ENCODE data around the gene LKAAEAR1.

Gene LKAAEAR1

DNA sequence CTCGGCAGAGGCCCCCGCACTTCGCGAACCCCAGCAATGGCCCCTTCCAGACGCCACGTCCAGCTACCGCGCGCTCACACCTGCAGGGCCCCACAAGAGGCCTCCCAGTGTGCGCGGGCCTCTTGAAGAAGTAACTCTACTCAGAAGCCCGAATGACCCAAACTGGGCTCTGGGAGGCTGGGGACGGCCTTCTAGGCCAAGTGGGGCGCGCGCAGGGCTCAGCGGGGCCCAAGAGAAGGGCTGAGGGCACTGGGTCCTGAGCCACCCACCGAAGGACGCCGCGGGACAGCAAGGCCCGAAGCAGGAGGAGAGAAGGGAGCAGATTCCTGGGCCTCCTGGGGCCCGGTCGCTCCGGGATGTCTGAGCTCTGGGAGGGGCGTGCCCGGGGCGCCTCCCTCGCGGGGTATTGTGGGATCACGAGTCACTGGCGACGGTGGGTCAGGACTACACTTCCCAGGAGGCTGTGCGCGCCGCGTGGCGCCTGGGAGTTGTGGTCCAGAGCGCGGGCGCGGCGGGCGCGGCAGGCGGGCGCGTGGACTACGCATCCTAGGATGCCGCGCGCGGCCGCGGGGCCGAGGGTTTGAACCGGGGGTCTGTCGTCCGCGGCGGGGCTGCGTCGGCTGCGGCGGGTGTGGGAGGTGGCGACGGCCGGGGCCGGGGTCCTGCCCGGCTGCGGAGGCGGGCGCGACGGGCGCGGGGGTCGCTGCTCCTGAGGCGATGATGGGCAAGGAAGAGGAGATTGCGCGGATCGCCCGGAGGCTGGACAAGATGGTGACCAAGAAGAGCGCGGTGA lies 21.4 kb downstream of the LKAAEAR1 start, which contains the start of gene TCEA2:
Gene TCEA2, plus strand, starts transcription at position 603 of the 793 bp plus-strand sequence. Its CDS starts 115 bp downstream, at position 718.
- Histone ChIP-seq H3K27ac (peak within 1 kb of the TSS; percentile 26; the same call in 1 of the 2 replicates), H3K4me3 (peak within 1 kb of the TSS; percentile 87), H3K9me3 (ENCODE audit: low read depth, low read length) (no peaks in the 10 kb centered on the region), H3K36me3 (ENCODE audit: insufficient read depth, low read length) (no peaks in the 10 kb centered on the region), H3K9ac (ENCODE audit: insufficient read length) (peak within 1 kb of the TSS; percentile 78)
- peak; percentile 57 for DNase-seq (ENCODE audit: low read depth, low spot score)
- TF ChIP-seq EZH2 (IDR thresholded peaks at IDR 0.05), result no peak
- peak; percentile 75 for TF ChIP-seq POLR2AphosphoS5 (IDR thresholded peaks at IDR 0.05; ENCODE audit: borderline replicate concordance, low read depth, low read length)

DNA sequence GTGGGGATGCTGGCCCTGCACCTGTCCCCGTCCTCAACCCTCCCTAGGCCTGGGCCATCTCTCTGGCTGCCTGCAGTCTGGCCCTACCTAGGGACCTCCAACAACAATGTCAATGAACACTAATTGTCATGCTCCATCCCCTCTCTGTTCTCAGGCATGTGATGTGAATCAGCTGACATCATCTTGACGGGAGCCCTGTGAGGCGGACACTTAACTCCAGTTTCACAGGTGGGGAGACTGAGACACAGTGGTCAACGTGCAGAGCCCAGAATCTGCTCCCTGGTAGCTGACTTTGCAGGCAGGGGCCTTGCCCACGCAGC lies 22.0 kb downstream of the LKAAEAR1 start:
- Histone ChIP-seq H3K36me3 (ENCODE audit: insufficient read depth, low read length) (no peaks in the 10 kb centered on the region), H3K9ac (ENCODE audit: insufficient read length) (peak overlapping the region; percentile 78), H3K9me3 (ENCODE audit: low read depth, low read length) (no peaks in the 10 kb centered on the region), H3K4me3 (peak overlapping the region; percentile 87; the same call in 1 of the 2 replicates), H3K27ac (peak overlapping the region; percentile 26; the same call in 1 of the 2 replicates)
- TF ChIP-seq FOXP2 (optimal IDR thresholded peaks at IDR 0.05; ENCODE audit: control extremely low read depth, extremely low read length, insufficient read depth) (no peak), EZH2 (IDR thresholded peaks at IDR 0.05) (no peak), POLR2AphosphoS5 (IDR thresholded peaks at IDR 0.05; ENCODE audit: borderline replicate concordance, low read depth, low read length) (no peak)
- no peak for DNase-seq (ENCODE audit: low read depth, low spot score)

DNA sequence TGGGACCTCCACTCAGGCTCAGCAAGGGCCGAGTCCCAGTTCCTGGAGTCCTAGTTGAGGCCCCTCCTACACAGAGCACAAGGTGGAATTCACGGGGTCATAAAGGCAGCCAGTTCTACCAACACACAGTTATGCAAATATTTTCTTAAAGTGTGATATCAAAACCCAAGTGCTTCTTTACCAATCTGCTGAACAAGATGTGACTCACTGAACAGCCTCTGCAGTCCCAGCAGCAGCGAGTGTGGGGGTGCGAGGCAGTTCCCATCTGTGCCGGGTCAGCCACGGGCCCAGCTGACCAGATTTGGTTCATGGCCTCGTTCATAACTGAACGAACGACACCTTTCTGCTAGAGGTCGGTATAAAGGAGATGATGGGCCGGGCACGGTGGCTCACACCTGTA lies 25.7 kb downstream of the LKAAEAR1 start:
- Histone ChIP-seq H3K27ac (no peak overlapping the region), H3K36me3 (ENCODE audit: insufficient read depth, low read length) (no peaks in the 10 kb centered on the region), H3K9me3 (ENCODE audit: low read depth, low read length) (no peaks in the 10 kb centered on the region), H3K4me3 (no peak overlapping the region), H3K9ac (ENCODE audit: insufficient read length) (no peak overlapping the region)
- TF ChIP-seq EZH2 (IDR thresholded peaks at IDR 0.05) (no peak), POLR2AphosphoS5 (IDR thresholded peaks at IDR 0.05; ENCODE audit: borderline replicate concordance, low read depth, low read length) (no peak), FOXP2 (optimal IDR thresholded peaks at IDR 0.05; ENCODE audit: control extremely low read depth, extremely low read length, insufficient read depth) (no peak)
- no peak for DNase-seq (ENCODE audit: low read depth, low spot score)

GRCh38 chr20:64057628-64058498 lies 26.3 kb downstream of the LKAAEAR1 start:
- DNase-seq (ENCODE audit: low read depth, low spot score), result no peak
- Histone ChIP-seq H3K9me3 (ENCODE audit: low read depth, low read length) (no peaks in the 10 kb centered on the region), H3K4me3 (no peak overlapping the region), H3K9ac (ENCODE audit: insufficient read length) (no peak overlapping the region), H3K36me3 (ENCODE audit: insufficient read depth, low read length) (no peaks in the 10 kb centered on the region), H3K27ac (no peak overlapping the region; the same call in 1 of the 2 replicates)
- no peak for TF ChIP-seq POLR2AphosphoS5 (IDR thresholded peaks at IDR 0.05; ENCODE audit: borderline replicate concordance, low read depth, low read length)

- Histone ChIP-seq H3K27ac (peak overlapping the region; percentile 62), H3K9ac (ENCODE audit: insufficient read length) (no peak overlapping the region), H3K36me3 (ENCODE audit: insufficient read depth, low read length) (no peaks in the 10 kb centered on the region), H3K4me3 (no peak overlapping the region), H3K9me3 (ENCODE audit: low read depth, low read length) (no peaks in the 10 kb centered on the region)
- TF ChIP-seq POLR2AphosphoS5 (IDR thresholded peaks at IDR 0.05; ENCODE audit: borderline replicate concordance, low read depth, low read length) (no peak), FOXP2 (optimal IDR thresholded peaks at IDR 0.05; ENCODE audit: control extremely low read depth, extremely low read length, insufficient read depth) (no peak), EZH2 (IDR thresholded peaks at IDR 0.05) (no peak)
- DNase-seq (ENCODE audit: low read depth, low spot score), result no peak
These were observed 27.1 kb downstream of the LKAAEAR1 start for GRCh38 chr20:64056889-64057627.

DNA sequence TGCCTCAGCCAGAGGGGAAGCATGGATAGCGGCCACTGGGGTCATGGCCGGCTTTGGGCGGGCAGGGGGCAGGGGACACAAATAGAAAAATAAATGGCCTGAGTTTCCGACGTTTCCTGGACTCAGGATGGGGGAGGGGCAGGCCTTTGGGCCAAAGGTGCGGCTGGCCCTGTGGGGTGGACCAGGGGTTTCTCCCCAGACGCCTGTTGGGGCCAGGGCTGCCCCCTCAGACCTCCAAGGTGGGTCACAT lies 27.6 kb downstream of the LKAAEAR1 start:
- Histone ChIP-seq H3K36me3 (ENCODE audit: insufficient read depth, low read length) (no peaks in the 10 kb centered on the region), H3K9ac (ENCODE audit: insufficient read length) (no peak overlapping the region), H3K27ac (no peak overlapping the region; the same call in 1 of the 2 replicates), H3K4me3 (no peak overlapping the region), H3K9me3 (ENCODE audit: low read depth, low read length) (no peaks in the 10 kb centered on the region)
- DNase-seq (ENCODE audit: low read depth, low spot score), result no peak
- TF ChIP-seq EZH2 (IDR thresholded peaks at IDR 0.05) (no peak), POLR2AphosphoS5 (IDR thresholded peaks at IDR 0.05; ENCODE audit: borderline replicate concordance, low read depth, low read length) (no peak), FOXP2 (optimal IDR thresholded peaks at IDR 0.05; ENCODE audit: control extremely low read depth, extremely low read length, insufficient read depth) (no peak)

DNA sequence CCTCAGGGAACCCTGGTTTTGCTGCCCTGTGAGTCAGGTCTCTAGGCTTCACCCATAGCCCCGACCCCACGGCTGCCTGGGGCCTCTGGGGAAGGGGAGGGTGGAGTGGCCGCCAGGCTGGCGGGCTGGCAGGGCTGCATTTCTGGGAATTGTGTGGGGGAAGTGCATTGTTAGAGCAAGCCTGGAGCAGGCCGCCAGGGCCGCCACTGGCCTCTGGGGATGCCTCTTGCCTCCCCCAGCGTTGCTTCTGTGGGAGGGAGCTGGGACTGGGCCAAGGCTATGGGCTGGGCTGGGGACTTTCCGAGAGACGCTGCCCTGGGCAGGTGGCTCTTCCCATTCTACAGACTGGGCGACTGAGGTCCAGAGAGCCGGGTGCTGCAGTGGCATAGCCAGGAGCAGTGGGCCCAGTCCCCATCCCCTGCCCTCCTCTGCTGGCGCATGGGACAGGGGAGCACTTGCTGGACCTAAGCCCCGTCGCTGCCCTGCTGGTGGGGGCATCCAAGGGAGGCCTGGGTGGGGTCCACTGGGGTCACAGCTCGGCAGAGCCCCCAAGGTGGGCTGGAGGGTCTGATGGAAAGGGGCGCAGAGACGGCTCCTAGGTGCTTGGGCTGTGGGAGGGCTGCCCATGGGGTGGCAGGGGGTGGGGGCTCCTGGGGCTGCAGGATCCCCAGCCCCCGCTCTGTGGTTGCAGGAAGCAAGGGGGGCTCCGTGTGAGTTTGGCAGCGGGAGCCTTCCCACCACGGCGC lies 28.1 kb downstream of the LKAAEAR1 start:
- DNase-seq (ENCODE audit: low read depth, low spot score), result no peak
- Histone ChIP-seq H3K9me3 (ENCODE audit: low read depth, low read length) (no peaks in the 10 kb centered on the region), H3K27ac (no peak overlapping the region), H3K36me3 (ENCODE audit: insufficient read depth, low read length) (no peaks in the 10 kb centered on the region), H3K4me3 (no peak overlapping the region), H3K9ac (ENCODE audit: insufficient read length) (no peak overlapping the region)
- TF ChIP-seq FOXP2 (optimal IDR thresholded peaks at IDR 0.05; ENCODE audit: control extremely low read depth, extremely low read length, insufficient read depth) (no peak), EZH2 (IDR thresholded peaks at IDR 0.05) (no peak), POLR2AphosphoS5 (IDR thresholded peaks at IDR 0.05; ENCODE audit: borderline replicate concordance, low read depth, low read length) (no peak)
